Loucy (cell line): ENCODE results near the gene GRIP1.

Experiments
- CTCF ChIP-seq: fragments of 200-600 bp; sonication (generic); conservative IDR thresholded peaks from 2 replicates; pipeline ENCODE4 v1.5.1; 2014; ENCODE audit warnings: mild to moderate bottlenecking, antibody characterized with exemption, low read length
- EZH2phosphoT487 ChIP-seq: fragments of 200-600 bp; IDR thresholded peaks from 2 replicates; pipeline ENCODE4 v1.6.1; 2018; ENCODE audit warnings: antibody characterized with exemption, mild to moderate bottlenecking, moderate library complexity, borderline replicate concordance

- TF ChIP-seq CTCF (no peak), EZH2phosphoT487 (no peak)
Measured at GRCh38 chr12:66563220-66563619, 115.7 kb downstream of the GRIP1 start.
